WERI-Rb-1 (cell line): ENCODE results near the gene FEZ2.

Experiments used
- DNase-seq: peaks from one replicate; pipeline ENCODE4 v3.0.0-alpha.2; 2020
- H3K27ac ChIP-seq: fragments of 250-450 bp; sonication (Bioruptor Pico); 2 replicates; pipeline ENCODE4 v1.5.1; 2020; ENCODE audit warnings: mild to moderate bottlenecking, moderate library complexity
- H3K27me3 ChIP-seq: fragments of 250-450 bp; sonication (Bioruptor Pico); 2 replicates; pipeline ENCODE4 v1.5.1; 2021; ENCODE audit warnings: mild to moderate bottlenecking, low read depth, moderate library complexity; ENCODE audit not compliant: insufficient read depth, severe bottlenecking
- H3K36me3 ChIP-seq: fragments of 250-450 bp; sonication (Bioruptor Pico); 2 replicates; pipeline ENCODE4 v1.5.1; 2020; ENCODE audit warnings: mild to moderate bottlenecking, moderate library complexity
- H3K4me3 ChIP-seq: 2 replicates; pipeline ENCODE4 v1.5.1; 2011; ENCODE audit warnings: low read depth, mild to moderate bottlenecking, control low read depth, low read length
- H3K9me3 ChIP-seq: fragments of 250-450 bp; sonication (Bioruptor Pico); 2 replicates; pipeline ENCODE4 v1.5.1; 2021; ENCODE audit warnings: mild to moderate bottlenecking, moderate library complexity; ENCODE audit not compliant: severe bottlenecking
- CTCF ChIP-seq: IDR thresholded peaks from 2 replicates; pipeline ENCODE4 v1.5.1; 2011; ENCODE audit warnings: low read depth, mild to moderate bottlenecking, control low read depth, inconsistent platforms, low read length

Gene FEZ2

GRCh38 chr2:36550006-36550405, 48.0 kb downstream of the FEZ2 start:
- Histone ChIP-seq H3K9me3 (no peaks in the 10 kb centered on the region), H3K4me3 (no peak overlapping the region), H3K27me3 (no peaks in the 10 kb centered on the region), H3K36me3 (peaks cover 17% of the 10 kb centered on the region), H3K27ac (no peak overlapping the region)
- no peak for DNase-seq
- no peak for TF ChIP-seq CTCF

GRCh38 chr2:36549165-36549574, 48.8 kb downstream of the FEZ2 start:
- TF ChIP-seq CTCF = no peak
- H3K36me3 ChIP-seq = peaks cover 17% of the 10 kb centered on the region

GRCh38 chr2:36547906-36548305, 50.1 kb downstream of the FEZ2 start:
- no peak overlapping the region for H3K27ac ChIP-seq
- no peak for DNase-seq
- no peaks in the 10 kb centered on the region for H3K27me3 ChIP-seq
- H3K4me3 ChIP-seq = no peak overlapping the region
- H3K36me3 ChIP-seq = peaks cover 14% of the 10 kb centered on the region
- no peaks in the 10 kb centered on the region for H3K9me3 ChIP-seq
- no peak for TF ChIP-seq CTCF

More at GRCh38 chr2:36549165-36549574, 48.8 kb downstream of the FEZ2 start:
- H3K27me3 ChIP-seq = no peaks in the 10 kb centered on the region
- no peaks in the 10 kb centered on the region for H3K9me3 ChIP-seq
- H3K27ac ChIP-seq = no peak overlapping the region
- H3K4me3 ChIP-seq = no peak overlapping the region
- DNase-seq = no peak

DNA sequence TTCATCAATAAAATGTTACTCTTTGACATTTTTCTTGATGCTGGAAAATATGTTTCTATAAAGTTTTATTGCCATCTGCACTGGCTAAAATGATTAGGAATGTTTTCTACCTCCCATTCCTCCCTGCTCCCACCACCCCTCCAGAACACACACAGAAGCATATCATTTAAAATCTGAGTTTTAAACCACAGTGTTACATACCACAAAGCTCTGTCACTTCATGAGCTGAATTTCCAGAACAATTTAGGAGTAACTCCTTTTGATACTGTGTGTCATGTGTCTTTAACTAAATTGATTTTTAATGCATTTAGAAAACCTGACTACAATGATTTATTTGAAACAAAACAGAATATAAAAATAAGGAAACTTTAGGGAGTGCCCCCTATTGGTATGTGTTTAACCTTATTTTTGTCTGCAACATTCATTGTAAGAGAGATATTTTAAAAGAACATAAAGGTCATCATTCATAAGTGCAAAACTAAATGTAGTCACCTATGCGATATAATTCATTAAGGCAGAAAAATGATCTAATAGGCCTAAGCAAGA, 52.0 kb downstream of the FEZ2 start:
- no peak overlapping the region for H3K4me3 ChIP-seq
- no peaks in the 10 kb centered on the region for H3K9me3 ChIP-seq
- H3K27ac ChIP-seq = no peak overlapping the region
- DNase-seq = no peak
- H3K27me3 ChIP-seq = no peaks in the 10 kb centered on the region
- no peak for TF ChIP-seq CTCF
- H3K36me3 ChIP-seq = peaks cover 6% of the 10 kb centered on the region

GRCh38 chr2:36544638-36545338, 53.2 kb downstream of the FEZ2 start:
- H3K27ac ChIP-seq = no peak overlapping the region
- H3K36me3 ChIP-seq = peaks cover 4% of the 10 kb centered on the region; the same call in 1 of the 2 replicates
- no peak for TF ChIP-seq CTCF
- no peak overlapping the region for H3K4me3 ChIP-seq
- H3K27me3 ChIP-seq = no peaks in the 10 kb centered on the region
- DNase-seq = no peak
- no peaks in the 10 kb centered on the region for H3K9me3 ChIP-seq
